Right kidney (tissue), 1 donor: ENCODE measurements around the gene CHRFAM7A.
"Not testable (repeated sequence)": the region's sequence is repeated elsewhere in the genome, so short reads cannot be mapped to it uniquely, and the experiment has no call there.

ENCODE experiments used
- DNase-seq: peaks from one replicate; pipeline ENCODE4 v3.0.0-alpha.2; 2016

Gene CHRFAM7A

DNA sequence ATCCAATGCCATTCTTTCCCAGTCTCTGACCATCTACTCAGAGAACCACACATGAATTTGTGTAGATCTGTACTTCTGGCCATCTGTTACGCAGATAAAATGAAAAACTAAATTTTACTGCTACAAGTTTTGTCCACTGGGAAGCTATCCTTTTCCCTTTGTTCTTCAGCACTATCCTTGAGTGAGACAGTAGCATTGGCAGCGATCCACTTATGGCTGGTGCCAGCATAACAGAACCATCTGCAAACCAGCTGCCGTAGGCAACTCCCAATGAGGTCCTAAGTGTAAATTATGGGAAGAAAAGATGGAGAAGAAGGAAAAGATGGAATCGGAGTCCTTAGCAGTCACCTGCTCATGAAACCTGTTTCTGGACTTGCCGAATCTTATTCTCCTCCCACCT lies 72.3 kb downstream of the CHRFAM7A start:
- DNase-seq: not testable (repeated sequence)

DNA sequence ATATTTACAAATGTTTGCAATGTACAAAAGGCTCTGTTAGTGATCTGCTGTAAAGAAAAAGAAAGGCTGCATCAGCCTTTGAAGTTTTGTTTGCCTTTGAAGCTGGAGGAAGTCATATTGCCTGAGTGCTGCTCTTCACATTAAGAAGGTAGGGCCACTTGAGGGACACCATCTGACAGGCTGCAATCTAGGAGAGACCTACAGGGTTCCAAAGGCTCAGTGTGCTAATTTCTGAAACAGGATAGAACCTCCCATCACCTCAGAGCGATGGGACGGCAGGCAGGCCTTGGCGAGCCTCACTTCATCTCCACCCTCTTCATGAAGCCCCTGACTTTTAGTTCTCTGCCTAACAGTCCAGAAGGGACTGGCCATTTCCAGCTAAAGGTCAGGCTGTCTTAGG lies 77.6 kb downstream of the CHRFAM7A start:
- not testable (repeated sequence) for DNase-seq

DNA sequence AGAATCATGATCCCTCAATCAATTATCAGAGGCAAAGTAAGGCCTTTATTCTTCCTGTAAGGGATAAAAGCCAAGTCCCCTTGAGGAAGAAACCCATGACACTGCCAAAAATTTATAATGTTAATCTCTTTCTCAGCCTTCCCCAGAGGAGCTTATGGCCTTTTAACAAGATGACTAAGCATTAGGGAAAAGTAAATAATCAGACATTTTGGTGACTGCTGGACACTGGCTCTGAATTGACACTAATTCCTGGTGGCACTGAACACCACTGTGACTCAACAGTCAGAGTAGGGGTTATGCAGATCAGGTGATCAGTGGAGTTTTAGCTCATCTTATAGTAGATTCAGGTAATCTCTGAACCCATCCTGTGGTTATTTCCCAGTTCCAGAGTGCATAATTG lies 82.8 kb downstream of the CHRFAM7A start:
- DNase-seq: not testable (repeated sequence)
